Tibial nerve (tissue), 4 donors: ENCODE results near the gene BNC1. TPM values are rescaled to one million over a fixed set of nuclear protein-coding genes. Genes with fewer than 3 reads are reported as not detected.

ENCODE experiments used
- DNase-seq, 2 donors: peaks; one replicate each; pipeline ENCODE4 v3.0.0-alpha.2; 2019; ENCODE audit warnings: low spot score in 2 of 2
- H3K27ac ChIP-seq, 4 donors: fragments of 200-600 bp; sonication (generic) in 3 of 4; one replicate each; pipeline ENCODE4 v1.5.1; 2017 to 2019; ENCODE audit warnings: mild to moderate bottlenecking in 1 of 4
- H3K27me3 ChIP-seq, 2 donors: fragments of 200-600 bp; sonication (generic) in 1 of 2; one replicate each; pipeline versions ENCODE4 v1.5.1 to v1.6.0; 2017 to 2019
- H3K36me3 ChIP-seq, 3 donors: fragments of 200-600 bp; sonication (generic); one replicate each; pipeline ENCODE4 v1.5.1; 2018 to 2019
- H3K4me1 ChIP-seq, 4 donors: fragments of 200-600 bp; sonication (generic) in 3 of 4; one replicate each; pipeline ENCODE4 v1.5.1; 2017 to 2019
- H3K4me3 ChIP-seq, 4 donors: fragments of 200-600 bp; sonication (generic) in 3 of 4; one replicate each; pipeline ENCODE4 v1.5.1; 2017 to 2019; ENCODE audit warnings: mild to moderate bottlenecking in 1 of 4, moderate library complexity in 1 of 4
- H3K9me3 ChIP-seq, 4 donors: fragments of 200-600 bp; sonication (generic) in 3 of 4; one replicate each; pipeline ENCODE4 v1.5.1; 2017 to 2019
- EP300 ChIP-seq, 2 donors: sonication (generic); formaldehyde crosslinking; IDR thresholded peaks; one replicate each; pipeline ENCODE4 v1.6.1; 2017; ENCODE audit warnings: antibody characterized with exemption in 2 of 2, mild to moderate bottlenecking in 1 of 2
- POLR2A ChIP-seq, 2 donors: fragments of 450-650 bp; IDR thresholded peaks; one replicate each; pipeline ENCODE4 v1.6.1; 2017; ENCODE audit warnings: antibody characterized with exemption in 2 of 2, mild to moderate bottlenecking in 2 of 2, moderate library complexity in 2 of 2
- WGBS, 2 donors: methylation state at CpG; one replicate each; pipeline ENCODE4 v1.1.5; 2018; 5-methylcytosine and 5-hydroxymethylcytosine counted together
- total RNA-seq, 4 donors: library from RNA; depleted of rRNA; stranded (reverse); fragments of >200 nt; gene quantifications; one replicate each; pipeline ENCODE4 v1.1.0, GENCODE V29; 2016
- TF ChIP-seq, protein P1 (sequence below), 5 experiments: fragments of 200-600 bp in 3 of 5; fragments of 450-650 bp in 2 of 5; sonication (generic) in 3 of 5; IDR thresholded peaks; one replicate each; pipeline ENCODE4 v1.5.1; 2016 to 2019; ENCODE audit warnings: antibody characterized with exemption in 5 of 5, mild to moderate bottlenecking in 3 of 5, moderate library complexity in 2 of 5

The BNC1 gene, protein sequence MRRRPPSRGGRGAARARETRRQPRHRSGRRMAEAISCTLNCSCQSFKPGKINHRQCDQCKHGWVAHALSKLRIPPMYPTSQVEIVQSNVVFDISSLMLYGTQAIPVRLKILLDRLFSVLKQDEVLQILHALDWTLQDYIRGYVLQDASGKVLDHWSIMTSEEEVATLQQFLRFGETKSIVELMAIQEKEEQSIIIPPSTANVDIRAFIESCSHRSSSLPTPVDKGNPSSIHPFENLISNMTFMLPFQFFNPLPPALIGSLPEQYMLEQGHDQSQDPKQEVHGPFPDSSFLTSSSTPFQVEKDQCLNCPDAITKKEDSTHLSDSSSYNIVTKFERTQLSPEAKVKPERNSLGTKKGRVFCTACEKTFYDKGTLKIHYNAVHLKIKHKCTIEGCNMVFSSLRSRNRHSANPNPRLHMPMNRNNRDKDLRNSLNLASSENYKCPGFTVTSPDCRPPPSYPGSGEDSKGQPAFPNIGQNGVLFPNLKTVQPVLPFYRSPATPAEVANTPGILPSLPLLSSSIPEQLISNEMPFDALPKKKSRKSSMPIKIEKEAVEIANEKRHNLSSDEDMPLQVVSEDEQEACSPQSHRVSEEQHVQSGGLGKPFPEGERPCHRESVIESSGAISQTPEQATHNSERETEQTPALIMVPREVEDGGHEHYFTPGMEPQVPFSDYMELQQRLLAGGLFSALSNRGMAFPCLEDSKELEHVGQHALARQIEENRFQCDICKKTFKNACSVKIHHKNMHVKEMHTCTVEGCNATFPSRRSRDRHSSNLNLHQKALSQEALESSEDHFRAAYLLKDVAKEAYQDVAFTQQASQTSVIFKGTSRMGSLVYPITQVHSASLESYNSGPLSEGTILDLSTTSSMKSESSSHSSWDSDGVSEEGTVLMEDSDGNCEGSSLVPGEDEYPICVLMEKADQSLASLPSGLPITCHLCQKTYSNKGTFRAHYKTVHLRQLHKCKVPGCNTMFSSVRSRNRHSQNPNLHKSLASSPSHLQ
- total RNA-seq, result 1 to 10 TPM in 1 of 4 donors, under 1 TPM in 2, not detected in 1; under 0.01 to 1.4 (median 0.21) TPM

DNA sequence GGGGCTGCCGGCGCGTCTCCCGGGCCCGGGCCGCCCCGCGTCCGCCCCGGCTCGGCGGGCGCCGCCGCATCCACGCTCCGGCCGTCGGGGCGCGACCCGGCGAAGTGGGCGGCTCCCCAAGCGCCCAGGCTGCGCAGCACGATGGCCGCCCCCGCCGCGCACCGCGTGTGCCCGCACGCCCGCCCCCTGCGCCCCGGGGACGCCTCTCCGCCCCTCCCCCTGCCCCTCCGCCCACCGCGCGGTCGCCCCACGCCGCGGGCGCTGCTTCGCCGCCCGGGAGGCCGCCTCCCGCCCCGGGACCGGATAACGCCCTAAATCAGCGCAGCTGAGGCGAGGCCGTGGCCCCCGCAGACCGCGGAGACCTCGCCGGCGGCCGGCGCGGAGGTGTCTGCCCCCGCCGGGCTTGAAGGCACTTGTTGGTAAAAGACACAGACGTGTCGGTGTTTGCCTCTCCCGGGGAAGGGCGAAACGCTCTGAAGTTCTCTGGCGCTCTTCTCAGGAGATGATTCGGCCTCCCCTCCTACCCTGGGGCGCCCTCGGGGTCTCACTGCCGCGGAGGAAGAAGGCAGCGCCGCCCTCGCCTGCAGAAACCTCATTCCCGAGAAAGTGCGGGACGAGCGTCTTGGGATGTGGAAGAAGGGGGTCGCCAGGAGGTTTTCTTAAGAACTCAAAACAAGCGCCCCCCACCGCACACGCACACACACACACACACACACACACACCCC lies at the start of gene BNC1:
BNC1 (minus strand) TSS at position 106 of the 725 bp plus-strand sequence; CDS start at position 70, 36 bp downstream.
- Histone ChIP-seq H3K27me3 (peaks cover 0 to 72% of the 10 kb centered on the region in 2 donors), H3K4me3 (peak within 1 kb of the TSS; percentile 1 to 50 (median 16)), H3K4me1 (peaks cover 0 to 22% (median 7%) of the 10 kb centered on the region in 4 donors), H3K9me3 (no peaks in the 10 kb centered on the region), H3K36me3 (no peaks in the 10 kb centered on the region), H3K27ac (no peak within 1 kb of the TSS)
- no peak for DNase-seq
- WGBS, 2 donors, result 6 to 9% methylated on average over 28 to 52 of the region's 93 CpGs
- TF ChIP-seq EP300 (IDR thresholded peaks at IDR 0.05) (no peak), POLR2A (IDR thresholded peaks at IDR 0.05) (no peak)
- TF ChIP-seq, protein P1, sequence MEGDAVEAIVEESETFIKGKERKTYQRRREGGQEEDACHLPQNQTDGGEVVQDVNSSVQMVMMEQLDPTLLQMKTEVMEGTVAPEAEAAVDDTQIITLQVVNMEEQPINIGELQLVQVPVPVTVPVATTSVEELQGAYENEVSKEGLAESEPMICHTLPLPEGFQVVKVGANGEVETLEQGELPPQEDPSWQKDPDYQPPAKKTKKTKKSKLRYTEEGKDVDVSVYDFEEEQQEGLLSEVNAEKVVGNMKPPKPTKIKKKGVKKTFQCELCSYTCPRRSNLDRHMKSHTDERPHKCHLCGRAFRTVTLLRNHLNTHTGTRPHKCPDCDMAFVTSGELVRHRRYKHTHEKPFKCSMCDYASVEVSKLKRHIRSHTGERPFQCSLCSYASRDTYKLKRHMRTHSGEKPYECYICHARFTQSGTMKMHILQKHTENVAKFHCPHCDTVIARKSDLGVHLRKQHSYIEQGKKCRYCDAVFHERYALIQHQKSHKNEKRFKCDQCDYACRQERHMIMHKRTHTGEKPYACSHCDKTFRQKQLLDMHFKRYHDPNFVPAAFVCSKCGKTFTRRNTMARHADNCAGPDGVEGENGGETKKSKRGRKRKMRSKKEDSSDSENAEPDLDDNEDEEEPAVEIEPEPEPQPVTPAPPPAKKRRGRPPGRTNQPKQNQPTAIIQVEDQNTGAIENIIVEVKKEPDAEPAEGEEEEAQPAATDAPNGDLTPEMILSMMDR (IDR thresholded peaks at IDR 0.05), result no peak

DNA sequence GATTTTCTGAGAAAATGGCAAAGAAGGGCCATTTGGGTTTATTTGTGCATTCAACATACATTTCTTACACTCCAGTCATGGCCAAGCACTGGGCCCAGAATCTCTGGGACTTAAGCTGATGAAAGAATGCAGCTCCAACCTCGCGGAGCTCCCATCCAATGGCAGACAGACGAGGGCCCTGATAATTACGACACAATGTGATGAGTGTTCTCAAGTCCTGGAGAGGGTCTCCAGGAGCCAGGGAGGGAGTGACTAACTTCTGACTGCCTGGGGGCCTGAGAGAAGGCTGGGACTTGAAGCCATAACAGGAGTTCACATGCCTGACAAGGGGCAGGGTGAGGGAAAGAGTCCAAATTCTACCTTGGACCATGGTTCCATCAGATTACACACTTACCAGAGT lies 42.6 kb upstream of the BNC1 start:
- Histone ChIP-seq H3K9me3 (no peaks in the 10 kb centered on the region), H3K4me3 (no peak overlapping the region), H3K36me3 (no peaks in the 10 kb centered on the region), H3K4me1 (no peaks in the 10 kb centered on the region), H3K27ac (no peak overlapping the region), H3K27me3 (peaks cover 0 to 3% of the 10 kb centered on the region in 2 donors)
- TF ChIP-seq, protein P1 (IDR thresholded peaks at IDR 0.05), result no peak
- no peak for TF ChIP-seq POLR2A (IDR thresholded peaks at IDR 0.05)
- TF ChIP-seq EP300 (IDR thresholded peaks at IDR 0.05), result no peak
- 48 to 50% methylated on average over 4 of the region's 4 CpGs for WGBS, 2 donors
- no peak for DNase-seq

DNA sequence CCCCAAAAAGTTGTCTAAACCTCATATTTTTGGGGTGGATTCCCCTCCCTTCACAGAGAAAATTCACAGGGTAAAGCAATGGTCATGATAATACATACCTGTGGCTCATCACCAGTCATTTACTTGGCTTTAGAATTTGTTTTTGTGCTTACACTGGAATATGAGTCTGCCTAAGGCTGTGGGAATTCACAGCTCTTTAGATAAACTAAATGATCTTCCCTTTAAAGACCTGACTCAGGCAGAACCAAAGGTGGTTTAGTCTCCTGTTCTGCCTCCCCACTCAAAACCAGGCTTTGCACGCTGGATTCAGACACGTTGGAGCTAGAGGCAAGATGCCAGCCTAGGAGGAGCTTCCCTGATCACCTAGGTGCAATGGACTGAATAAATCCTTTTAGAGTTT lies 40.3 kb upstream of the BNC1 start:
- no peak overlapping the region for H3K27ac ChIP-seq
- no peak overlapping the region for H3K4me3 ChIP-seq
- 69 to 76% methylated on average over 2 of the region's 2 CpGs for WGBS, 2 donors
- DNase-seq, result no peak
- peaks cover 0 to 3% of the 10 kb centered on the region in 2 donors for H3K27me3 ChIP-seq
- no peaks in the 10 kb centered on the region for H3K9me3 ChIP-seq
- no peaks in the 10 kb centered on the region for H3K36me3 ChIP-seq
- H3K4me1 ChIP-seq, result no peaks in the 10 kb centered on the region
- TF ChIP-seq EP300 (IDR thresholded peaks at IDR 0.05), result no peak
- TF ChIP-seq POLR2A (IDR thresholded peaks at IDR 0.05), result no peak
- TF ChIP-seq, protein P1 (IDR thresholded peaks at IDR 0.05), result no peak

DNA sequence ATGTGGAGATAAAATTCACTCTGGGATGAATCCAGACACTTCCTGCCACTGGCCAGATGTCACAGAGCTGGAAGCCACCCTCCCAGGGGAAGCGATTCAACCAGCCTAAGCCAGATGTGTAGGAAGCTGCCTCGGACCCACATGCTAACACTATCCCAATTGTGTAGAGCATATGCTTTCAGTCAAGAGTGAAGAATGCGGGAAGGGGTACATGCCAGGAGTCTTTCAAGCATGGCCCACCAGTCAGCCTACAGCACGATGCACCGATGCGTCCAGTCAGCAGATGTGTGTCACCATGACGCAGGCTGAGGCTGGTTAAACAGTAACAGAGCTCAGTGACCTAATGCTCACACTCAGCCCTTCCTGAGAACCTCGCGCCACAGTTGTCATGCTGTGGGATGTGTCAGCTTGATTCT lies 38.8 kb upstream of the BNC1 start:
- Histone ChIP-seq H3K36me3 (no peaks in the 10 kb centered on the region), H3K27me3 (peaks cover 0 to 3% of the 10 kb centered on the region in 2 donors), H3K4me1 (no peaks in the 10 kb centered on the region), H3K4me3 (no peak overlapping the region), H3K9me3 (peaks cover 0 to 7% (median 0%) of the 10 kb centered on the region in 4 donors), H3K27ac (no peak overlapping the region)
- 18 to 27% methylated on average over 7 to 9 of the region's 9 CpGs for WGBS, 2 donors
- TF ChIP-seq, protein P1 (IDR thresholded peaks at IDR 0.05), result no peak
- TF ChIP-seq POLR2A (IDR thresholded peaks at IDR 0.05) (no peak), EP300 (IDR thresholded peaks at IDR 0.05) (no peak)
- DNase-seq, result no peak
